Transverse colon (tissue), 4 donors: ENCODE measurements around the gene ZNF366. TPM values are rescaled to one million over a fixed set of nuclear protein-coding genes. Genes with fewer than 3 reads are reported as not detected.
A peak's percentile ranks its signal among the peaks of the same experiment; 100 is the strongest.

Experiments
- DNase-seq: peaks from one replicate; pipeline ENCODE4 v3.0.0-alpha.2; 2019
- H3K27ac ChIP-seq, 4 donors: fragments of 200-600 bp; sonication (generic); 2 replicates each; pipeline ENCODE4 v1.5.1; 2016 to 2018; ENCODE audit warnings: inconsistent platforms in 4 of 4
- H3K27me3 ChIP-seq: fragments of 200-600 bp; sonication (generic); 2 replicates; pipeline ENCODE4 v1.5.1; 2017; ENCODE audit warnings: inconsistent platforms
- H3K36me3 ChIP-seq, 4 donors: fragments of 200-600 bp; sonication (generic); 2 replicates each; pipeline ENCODE4 v1.5.1; 2017 to 2019; ENCODE audit warnings: inconsistent platforms in 4 of 4
- H3K4me1 ChIP-seq, 4 donors: fragments of 200-600 bp; sonication (generic); 2 replicates each; pipeline ENCODE4 v1.5.1; 2017 to 2020; ENCODE audit warnings: inconsistent platforms in 4 of 4
- H3K4me3 ChIP-seq, 4 donors: fragments of 200-600 bp; sonication (generic); 1 replicate in 1 of 4; 2 replicates in 3 of 4; pipeline versions ENCODE4 v1.5.1 to v1.6.1; 2017 to 2019; ENCODE audit warnings: inconsistent platforms in 4 of 4
- H3K9me3 ChIP-seq, 2 donors: fragments of 200-600 bp; sonication (generic); 2 replicates each; pipeline ENCODE4 v1.5.1; 2017 to 2019; ENCODE audit warnings: inconsistent platforms in 2 of 2
- EP300 ChIP-seq: sonication (generic); formaldehyde crosslinking; IDR thresholded peaks from one replicate; pipeline ENCODE4 v1.6.1; 2017; ENCODE audit warnings: antibody characterized with exemption, low read depth
- POLR2A ChIP-seq: fragments of 450-650 bp; IDR thresholded peaks from one replicate; pipeline ENCODE4 v1.6.1; 2016; ENCODE audit warnings: antibody characterized with exemption, mild to moderate bottlenecking, moderate library complexity
- POLR2AphosphoS5 ChIP-seq, 3 donors: sonication (generic); formaldehyde crosslinking; IDR thresholded peaks; one replicate each; pipeline ENCODE4 v1.6.1; 2016; ENCODE audit warnings: antibody characterized with exemption in 3 of 3
- WGBS, 2 donors: methylation state at CpG; one replicate each; pipeline ENCODE4 v1.1.5; 2018; ENCODE audit warnings: low coverage in 1 of 2; 5-methylcytosine and 5-hydroxymethylcytosine counted together
- in situ Hi-C, 4 donors: fragments of 200-750 bp; cut with MboI; loops; one replicate each; pipeline versions ENCODE4 v1.15.0 to v1.15.1; 2017; ENCODE audit warnings: low sequenced_read_pairs in 3 of 4, low pct_ligation_motif_present in 1 of 4, low pct_unique_long_range_greater_than_20kb in 1 of 4
- intact Hi-C: fragments of 100-400 bp; cut with DNase I; formaldehyde crosslinking; loops from one replicate; pipeline ENCODE4 v1.15.1; 2023; ENCODE audit warnings: low total_unique reads
- total RNA-seq, 4 donors: library from RNA; depleted of rRNA; stranded (reverse); fragments of >200 nt; gene quantifications; one replicate each; pipeline ENCODE4 v1.1.0, GENCODE V29; 2016
- TF ChIP-seq, protein P1 (sequence below), 5 experiments: fragments of 200-600 bp in 3 of 5; fragments of 450-650 bp in 2 of 5; sonication (generic) in 3 of 5; IDR thresholded peaks; 1 replicate in 2 of 5; 2 replicates in 3 of 5; pipeline ENCODE4 v1.5.1; 2016 to 2017; ENCODE audit warnings: antibody characterized with exemption in 5 of 5, inconsistent platforms in 3 of 5, mild to moderate bottlenecking in 2 of 5, moderate library complexity in 1 of 5

ZNF366 gene
- total RNA-seq, 4 donors from 2014 or later = 0.40 to 1.4 (median 0.72) TPM

DNA sequence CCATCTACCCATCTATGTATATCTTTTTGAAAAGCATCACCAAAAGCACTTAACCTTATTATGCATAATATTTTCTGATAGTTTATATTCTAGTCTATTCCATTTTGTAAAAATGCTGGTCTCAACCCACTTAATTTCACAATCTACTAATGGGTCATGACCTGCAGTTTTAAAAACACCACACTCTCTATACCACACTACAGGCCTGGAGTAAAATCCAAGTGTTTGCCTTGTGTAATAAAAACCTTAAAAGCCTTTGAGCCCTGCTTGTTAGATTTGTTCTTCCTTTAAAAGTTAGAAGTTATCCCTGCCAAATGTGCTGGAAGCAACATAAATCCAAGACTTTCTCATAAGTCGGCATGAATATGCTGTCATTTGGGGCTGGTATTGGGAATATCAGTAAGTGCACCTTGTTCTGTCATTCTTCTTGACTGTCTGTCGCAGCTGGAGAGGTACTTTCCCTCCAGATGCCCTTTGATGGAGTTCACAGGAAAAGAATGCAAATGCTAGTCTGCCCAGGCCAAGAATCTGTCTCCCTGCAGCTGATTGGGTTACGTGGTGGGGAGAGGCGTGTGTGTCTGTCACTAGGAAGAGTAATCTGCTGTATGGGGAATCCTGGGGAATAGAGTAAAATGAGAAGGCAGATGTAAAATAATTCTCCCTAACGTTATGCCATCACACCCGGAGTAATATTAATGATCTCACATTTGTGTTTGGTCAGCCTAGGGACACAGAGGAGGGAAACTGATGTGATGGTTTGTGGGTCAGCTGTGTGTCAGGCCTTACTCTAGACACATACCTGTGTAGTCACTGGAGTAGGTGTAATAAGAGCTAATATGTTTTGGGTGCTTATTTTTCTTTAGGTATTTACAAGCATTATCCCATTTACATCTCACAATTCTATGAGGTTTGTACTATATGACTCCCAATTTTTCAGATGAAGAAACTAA, 79.4 kb downstream of the ZNF366 start:
- no peaks in the 10 kb centered on the region for H3K36me3 ChIP-seq
- H3K27me3 ChIP-seq = no peaks in the 10 kb centered on the region
- intact Hi-C loops (no loop called here), in situ Hi-C loops (no loop called here)
- WGBS, 2 donors = 57 to 83% methylated on average over 2 to 6 of the region's 6 CpGs
- H3K4me1 ChIP-seq = peaks cover 0 to 10% (median 3%) of the 10 kb centered on the region in 4 donors
- peak overlapping the region in 3 of 4 donors; percentile 5 to 46 (median 11) for H3K27ac ChIP-seq
- DNase-seq = no peak
- no peaks in the 10 kb centered on the region for H3K9me3 ChIP-seq
- no peak overlapping the region for H3K4me3 ChIP-seq
- TF ChIP-seq, protein P1, sequence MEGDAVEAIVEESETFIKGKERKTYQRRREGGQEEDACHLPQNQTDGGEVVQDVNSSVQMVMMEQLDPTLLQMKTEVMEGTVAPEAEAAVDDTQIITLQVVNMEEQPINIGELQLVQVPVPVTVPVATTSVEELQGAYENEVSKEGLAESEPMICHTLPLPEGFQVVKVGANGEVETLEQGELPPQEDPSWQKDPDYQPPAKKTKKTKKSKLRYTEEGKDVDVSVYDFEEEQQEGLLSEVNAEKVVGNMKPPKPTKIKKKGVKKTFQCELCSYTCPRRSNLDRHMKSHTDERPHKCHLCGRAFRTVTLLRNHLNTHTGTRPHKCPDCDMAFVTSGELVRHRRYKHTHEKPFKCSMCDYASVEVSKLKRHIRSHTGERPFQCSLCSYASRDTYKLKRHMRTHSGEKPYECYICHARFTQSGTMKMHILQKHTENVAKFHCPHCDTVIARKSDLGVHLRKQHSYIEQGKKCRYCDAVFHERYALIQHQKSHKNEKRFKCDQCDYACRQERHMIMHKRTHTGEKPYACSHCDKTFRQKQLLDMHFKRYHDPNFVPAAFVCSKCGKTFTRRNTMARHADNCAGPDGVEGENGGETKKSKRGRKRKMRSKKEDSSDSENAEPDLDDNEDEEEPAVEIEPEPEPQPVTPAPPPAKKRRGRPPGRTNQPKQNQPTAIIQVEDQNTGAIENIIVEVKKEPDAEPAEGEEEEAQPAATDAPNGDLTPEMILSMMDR (IDR thresholded peaks at IDR 0.05) = no peak
- no peak for TF ChIP-seq EP300
- TF ChIP-seq POLR2A = no peak
- no peak for TF ChIP-seq POLR2AphosphoS5 (IDR thresholded peaks at IDR 0.05)

DNA sequence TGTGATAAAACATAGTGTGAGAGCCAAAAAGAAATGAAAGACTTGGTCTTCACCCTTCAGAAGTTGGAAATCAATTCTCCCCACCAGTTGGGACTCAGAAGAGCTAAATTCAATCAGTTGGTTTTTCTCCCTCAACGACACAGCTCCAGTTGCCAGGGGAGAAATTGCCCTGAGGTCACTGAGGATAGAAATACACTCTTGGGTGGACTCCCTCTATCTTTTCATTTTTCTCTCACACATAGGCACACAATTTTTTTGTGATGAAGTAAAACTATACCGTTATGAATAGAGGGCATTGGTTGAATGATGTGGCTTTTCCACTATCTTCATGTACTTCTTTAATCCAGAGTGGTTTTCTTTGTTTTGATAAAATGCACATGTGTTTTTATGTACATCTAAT, 80.2 kb downstream of the ZNF366 start:
- H3K27ac ChIP-seq = peak overlapping the region in 2 of 4 donors; percentile 1 to 46
- in situ Hi-C loops = no loop called here

GRCh38 chr5:72426019-72426418, 81.2 kb downstream of the ZNF366 start:
- Histone ChIP-seq H3K36me3 (no peaks in the 10 kb centered on the region), H3K4me1 (peaks cover 0 to 10% (median 3%) of the 10 kb centered on the region in 4 donors), H3K27ac (no peak overlapping the region), H3K4me3 (no peak overlapping the region), H3K9me3 (no peaks in the 10 kb centered on the region), H3K27me3 (no peaks in the 10 kb centered on the region)
- in situ Hi-C loops (no loop called here), intact Hi-C loops (no loop called here)
- TF ChIP-seq POLR2A (no peak), POLR2AphosphoS5 (IDR thresholded peaks at IDR 0.05) (no peak), EP300 (no peak)
- TF ChIP-seq, protein P1 (IDR thresholded peaks at IDR 0.05) = no peak
- no peak for DNase-seq

More for the DNA sequence above, 80.2 kb downstream of the ZNF366 start:
- TF ChIP-seq POLR2A = no peak
- TF ChIP-seq, protein P1 (IDR thresholded peaks at IDR 0.05) = no peak
- no peak for TF ChIP-seq POLR2AphosphoS5 (IDR thresholded peaks at IDR 0.05)
- TF ChIP-seq EP300 = no peak
- intact Hi-C loops = no loop called here
- Histone ChIP-seq H3K4me1 (peaks cover 0 to 10% (median 3%) of the 10 kb centered on the region in 4 donors), H3K27me3 (no peaks in the 10 kb centered on the region), H3K4me3 (no peak overlapping the region), H3K36me3 (no peaks in the 10 kb centered on the region), H3K9me3 (no peaks in the 10 kb centered on the region)
- 63 to 80% methylated on average over 2 of the region's 2 CpGs for WGBS, 2 donors
- DNase-seq = no peak

DNA sequence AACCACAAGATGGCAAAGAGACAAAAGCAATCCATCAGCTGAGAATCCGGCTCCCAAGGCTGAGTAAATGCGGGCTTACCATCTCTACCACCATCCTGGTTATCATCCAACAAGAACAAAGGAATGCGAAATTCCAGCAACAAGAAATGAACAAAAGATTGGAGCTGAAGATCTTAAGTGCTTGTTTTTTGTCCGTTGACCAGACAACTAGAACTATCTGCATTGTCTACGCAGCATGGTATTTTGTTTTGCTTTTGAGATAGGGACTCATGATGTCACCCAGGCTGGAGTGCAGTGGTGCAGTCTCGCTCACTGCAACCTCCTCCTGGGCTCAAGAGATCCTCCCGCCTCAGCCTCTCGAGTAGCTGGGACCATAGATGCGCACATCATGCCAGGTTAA, 88.9 kb downstream of the ZNF366 start:
- Histone ChIP-seq H3K27ac (no peak overlapping the region), H3K36me3 (no peaks in the 10 kb centered on the region), H3K27me3 (no peaks in the 10 kb centered on the region), H3K4me3 (no peak overlapping the region), H3K4me1 (no peaks in the 10 kb centered on the region), H3K9me3 (no peaks in the 10 kb centered on the region)
- WGBS, 2 donors = 91 to 97% methylated on average over 9 of the region's 9 CpGs
- in situ Hi-C loops (no loop called here), intact Hi-C loops (no loop called here)
- no peak for DNase-seq
- TF ChIP-seq, protein P1 (IDR thresholded peaks at IDR 0.05) = no peak
- TF ChIP-seq EP300 (no peak), POLR2A (no peak), POLR2AphosphoS5 (IDR thresholded peaks at IDR 0.05) (no peak)
